MM.1S (cell line): Measurements from ENCODE around the gene RAB7A.

Experiments used
- DNase-seq: peaks from one replicate; pipeline ENCODE4 v3.0.0-alpha.2; 2015
- H2AFZ ChIP-seq: fragments of 300-600 bp; sonication (generic); 2 replicates; pipeline ENCODE4 v1.6.0; 2016; ENCODE audit warnings: antibody characterized with exemption, low read length
- H3F3A ChIP-seq: fragments of 300-600 bp; sonication (generic); 2 replicates; pipeline ENCODE4 v1.6.1; 2016; ENCODE audit warnings: mild to moderate bottlenecking, antibody characterized with exemption, low read length, moderate library complexity, mixed read lengths; ENCODE audit not compliant: insufficient read depth
- H3K27ac ChIP-seq: fragments of 300-600 bp; sonication (generic); 2 replicates; pipeline ENCODE4 v1.5.1; 2016; ENCODE audit warnings: mild to moderate bottlenecking, low read length
- H3K27me3 ChIP-seq: fragments of 300-600 bp; sonication (generic); replicated peaks from 2 replicates; pipeline ENCODE4 v1.6.0; 2016; ENCODE audit warnings: low read length; ENCODE audit not compliant: insufficient read depth
- H3K36me3 ChIP-seq: fragments of 300-600 bp; sonication (generic); replicated peaks from 2 replicates; pipeline ENCODE4 v1.6.1; 2016; ENCODE audit warnings: mild to moderate bottlenecking, low read length, mixed read lengths; ENCODE audit not compliant: insufficient read depth
- H3K4me1 ChIP-seq: fragments of 300-600 bp; sonication (generic); 2 replicates; pipeline ENCODE4 v1.6.1; 2016; ENCODE audit warnings: low read length, mixed read lengths
- H3K4me2 ChIP-seq: fragments of 300-600 bp; sonication (generic); 2 replicates; pipeline ENCODE4 v1.6.0; 2016; ENCODE audit warnings: low read depth, low read length
- H3K4me3 ChIP-seq: fragments of 300-600 bp; sonication (generic); 2 replicates; pipeline ENCODE4 v1.5.1; 2016; ENCODE audit warnings: low read length, mixed read lengths
- H3K79me2 ChIP-seq: fragments of 300-600 bp; sonication (generic); 2 replicates; pipeline ENCODE4 v1.6.1; 2016; ENCODE audit warnings: mixed run types, low read length, mixed read lengths
- H3K9ac ChIP-seq: fragments of 300-600 bp; sonication (generic); 2 replicates; pipeline ENCODE4 v1.6.1; 2016; ENCODE audit warnings: low read length, mixed read lengths
- H3K9me2 ChIP-seq: fragments of 300-600 bp; sonication (generic); replicated peaks from 2 replicates; pipeline ENCODE4 v1.6.1; 2016; ENCODE audit warnings: mild to moderate bottlenecking, low read length, mixed read lengths; ENCODE audit not compliant: insufficient read depth
- H3K9me3 ChIP-seq: fragments of 300-600 bp; sonication (generic); replicated peaks from 2 replicates; pipeline ENCODE4 v1.6.1; 2016; ENCODE audit warnings: mild to moderate bottlenecking, low read length, mixed read lengths; ENCODE audit not compliant: insufficient read depth
- H4K20me1 ChIP-seq: fragments of 300-600 bp; sonication (generic); 2 replicates; pipeline ENCODE4 v1.6.1; 2016; ENCODE audit warnings: mild to moderate bottlenecking, low read length, moderate library complexity, mixed read lengths; ENCODE audit not compliant: insufficient read depth
- CTCF ChIP-seq: fragments of 300-600 bp; sonication (generic); IDR thresholded peaks from 2 replicates; pipeline ENCODE4 v1.5.1; 2016; ENCODE audit warnings: antibody characterized with exemption, low read length, mixed read lengths
- EZH2 ChIP-seq: fragments of 300-600 bp; sonication (generic); optimal IDR thresholded peaks from 2 replicates; pipeline ENCODE3; 2017; ENCODE audit warnings: low read depth, mild to moderate bottlenecking, antibody characterized with exemption, low read length, mixed read lengths
- EZH2phosphoT487 ChIP-seq: fragments of 300-600 bp; sonication (generic); IDR thresholded peaks from 2 replicates; pipeline ENCODE4 v1.6.1; 2018; ENCODE audit warnings: antibody characterized with exemption, low read length

The RAB7A gene

GRCh38 chr3:128760042-128760441 lies 34.1 kb downstream of the RAB7A start:
- DNase-seq: no peak
- Histone ChIP-seq H3K9ac (no peak overlapping the region), H3K36me3 (no peaks in the 10 kb centered on the region; the same call in 1 of the 2 replicates), H3F3A (no peaks in the 10 kb centered on the region), H3K4me1 (no peaks in the 10 kb centered on the region), H3K27ac (no peak overlapping the region), H3K4me3 (no peak overlapping the region), H3K9me2 (no peaks in the 10 kb centered on the region), H3K27me3 (no peaks in the 10 kb centered on the region), H3K4me2 (no peak overlapping the region), H3K79me2 (peaks cover 86% of the 10 kb centered on the region), H2AFZ (no peak overlapping the region), H3K9me3 (no peaks in the 10 kb centered on the region), H4K20me1 (peaks cover 16% of the 10 kb centered on the region)
- TF ChIP-seq EZH2 (no peak), EZH2phosphoT487 (no peak), CTCF (no peak)

- Histone ChIP-seq H3K36me3 (no peaks in the 10 kb centered on the region; the same call in 1 of the 2 replicates), H3K4me3 (no peak overlapping the region), H3K9me3 (no peaks in the 10 kb centered on the region), H4K20me1 (peaks cover 17% of the 10 kb centered on the region), H3K27ac (no peak overlapping the region), H2AFZ (no peak overlapping the region), H3K9ac (no peak overlapping the region), H3K9me2 (no peaks in the 10 kb centered on the region), H3K79me2 (peaks cover 89% of the 10 kb centered on the region), H3K27me3 (no peaks in the 10 kb centered on the region), H3K4me2 (no peak overlapping the region), H3K4me1 (no peaks in the 10 kb centered on the region), H3F3A (no peaks in the 10 kb centered on the region)
- DNase-seq: no peak
- TF ChIP-seq CTCF (no peak), EZH2 (no peak)
These were observed 34.9 kb downstream of the RAB7A start for GRCh38 chr3:128760881-128761280.

GRCh38 chr3:128761392-128761791 lies 35.4 kb downstream of the RAB7A start:
- Histone ChIP-seq H3K9ac (no peak overlapping the region), H3F3A (no peaks in the 10 kb centered on the region), H3K9me3 (no peaks in the 10 kb centered on the region), H4K20me1 (peaks cover 22% of the 10 kb centered on the region), H2AFZ (no peak overlapping the region), H3K27ac (no peak overlapping the region), H3K9me2 (no peaks in the 10 kb centered on the region), H3K79me2 (peaks cover 91% of the 10 kb centered on the region), H3K4me1 (no peaks in the 10 kb centered on the region), H3K36me3 (no peaks in the 10 kb centered on the region; the same call in 1 of the 2 replicates), H3K4me3 (no peak overlapping the region), H3K27me3 (no peaks in the 10 kb centered on the region), H3K4me2 (no peak overlapping the region)
- TF ChIP-seq CTCF (no peak), EZH2 (no peak), EZH2phosphoT487 (no peak)
- no peak for DNase-seq
